Neural cell (in vitro differentiated cells): ENCODE results near the gene ADCY7.

Experiments used
- CTCF ChIP-seq: fragments of 450-650 bp; IDR thresholded peaks from 2 replicates; pipeline ENCODE4 v1.5.1; 2014; ENCODE audit warnings: antibody characterized with exemption, mild to moderate bottlenecking, moderate library complexity; ENCODE audit not compliant: poor library complexity, severe bottlenecking
- EZH2 ChIP-seq: fragments of 200-600, 300-800 bp; shearing (Covaris generic), sonication (generic); IDR thresholded peaks from 2 replicates; pipeline ENCODE4 v1.6.1; 2014; ENCODE audit warnings: antibody characterized with exemption, low read length, borderline replicate concordance, mild to moderate bottlenecking; ENCODE audit not compliant: insufficient read depth, poor library complexity, severe bottlenecking
- POLR2AphosphoS5 ChIP-seq: IDR thresholded peaks from 2 replicates; pipeline ENCODE4 v1.6.1; 2012
- RAD21 ChIP-seq: fragments of 450-650 bp; conservative IDR thresholded peaks from 2 replicates; pipeline ENCODE4 v1.6.1; 2014; ENCODE audit warnings: antibody characterized with exemption, mild to moderate bottlenecking, moderate library complexity

- TF ChIP-seq CTCF, result no peak
- TF ChIP-seq POLR2AphosphoS5, result no peak
- TF ChIP-seq EZH2, result no peak
- TF ChIP-seq RAD21, result no peak
Observed at GRCh38 chr16:50304467-50305440, 38.4 kb downstream of the ADCY7 start.
